ENCODE measurements around the gene TOPAZ1. TPM values are rescaled to one million over a fixed set of nuclear protein-coding genes. Genes with fewer than 3 reads are reported as not detected.
A peak's percentile ranks its signal among the peaks of the same experiment; 100 is the strongest.

TOPAZ1 gene
- total RNA-seq, 1 experiment from 2014 or later = not detected

DNA sequence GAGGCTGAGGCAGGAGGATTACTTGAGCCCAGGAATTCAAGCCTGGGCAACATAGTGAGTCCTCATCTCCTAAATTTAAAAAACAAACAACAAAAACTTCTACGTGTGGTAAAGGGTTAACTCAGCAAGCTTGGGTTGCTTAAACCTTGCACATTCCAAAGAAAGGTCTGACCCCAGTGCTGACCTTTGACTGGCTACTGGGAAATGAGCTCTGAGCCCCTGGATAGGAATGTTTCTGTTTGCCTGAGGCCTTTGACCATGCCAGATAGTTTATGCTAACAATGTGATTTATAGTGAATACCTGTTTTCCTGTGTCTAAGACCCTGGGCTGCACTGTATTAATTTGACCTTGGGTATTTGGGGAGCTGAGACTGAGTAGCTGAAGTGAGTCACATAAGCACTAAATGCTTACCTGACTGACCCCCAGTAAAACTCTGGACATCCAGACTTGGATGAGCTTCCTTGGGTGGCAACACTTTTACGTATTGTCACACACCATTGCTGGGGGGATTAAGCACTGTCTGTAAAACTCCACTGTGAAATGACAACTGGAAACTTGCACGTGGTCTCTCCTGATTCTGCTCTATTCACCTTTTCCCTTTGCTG, 117.6 kb downstream of the TOPAZ1 start:
- Histone ChIP-seq H3K18ac (ENCODE audit: insufficient read length, low read depth, low read length) (no peak overlapping the region), H3K79me2 (ENCODE audit: insufficient read depth, low read length) (no peaks in the 10 kb centered on the region), H3K27me3 (ENCODE audit: insufficient read depth, low read length) (no peaks in the 10 kb centered on the region), H3K9me3 (ENCODE audit: control insufficient read depth, low read depth, low read length) (no peaks in the 10 kb centered on the region), H3K9ac (ENCODE audit: extremely low read depth, insufficient read length, low read length) (no peak overlapping the region), H4K20me1 (ENCODE audit: control insufficient read depth, insufficient read depth, insufficient read length) (no peaks in the 10 kb centered on the region), H2BK15ac (ENCODE audit: low read depth, low read length) (no peak overlapping the region), H2BK5ac (ENCODE audit: insufficient read length, low read length) (no peak overlapping the region), H3K79me1 (ENCODE audit: insufficient read depth, low read depth, low read length, poor library complexity, severe bottlenecking) (peaks cover 2% of the 10 kb centered on the region), H3K14ac (ENCODE audit: insufficient read depth, low read length) (peak overlapping the region; percentile 40; the same call in 1 of the 2 replicates), H3T11ph (ENCODE audit: low read length) (no peak overlapping the region), H2BK20ac (ENCODE audit: low read depth, low read length, poor library complexity, severe bottlenecking) (no peak overlapping the region), H2BK12ac (ENCODE audit: insufficient read length, low read depth, low read length) (no peak overlapping the region), H2AFZ (ENCODE audit: low read length) (no peak overlapping the region), H4K91ac (ENCODE audit: insufficient read length, low read depth, low read length) (no peak overlapping the region), H4K5ac (ENCODE audit: insufficient read length, low read depth, low read length) (no peak overlapping the region), H2BK120ac (ENCODE audit: low read depth, low read length, poor library complexity, severe bottlenecking) (no peak overlapping the region), H3K4me2 (ENCODE audit: insufficient read depth, insufficient read length, low read length) (no peak overlapping the region), H3K27ac (ENCODE audit: insufficient read length, low read depth, low read length) (no peak overlapping the region), H2AK5ac (ENCODE audit: insufficient read length, low read length) (no peak overlapping the region), H4K8ac (replicated peaks; ENCODE audit: insufficient read length, low read depth, low read length) (no peak overlapping the region), H3K4ac (ENCODE audit: low read depth, low read length) (no peak overlapping the region), H3K56ac (ENCODE audit: insufficient read length, low read depth, low read length) (no peak overlapping the region), H3K23me2 (ENCODE audit: insufficient read length, low read depth, low read length, poor library complexity, severe bottlenecking) (no peaks in the 10 kb centered on the region), H3K4me1 (ENCODE audit: insufficient read depth, low read length) (0 out of 2 replicates have a peak, but pooled peaks cover 3% of the 10 kb centered on the region), H3K23ac (ENCODE audit: insufficient read length, low read depth, low read length) (no peak overlapping the region)
- peak overlapping the region in 2 of 3 experiments; percentile 68 to 76; a peak in 4 of 7 replicates for H3K27ac Mint-ChIP-seq
- TF ChIP-seq, protein P1, sequence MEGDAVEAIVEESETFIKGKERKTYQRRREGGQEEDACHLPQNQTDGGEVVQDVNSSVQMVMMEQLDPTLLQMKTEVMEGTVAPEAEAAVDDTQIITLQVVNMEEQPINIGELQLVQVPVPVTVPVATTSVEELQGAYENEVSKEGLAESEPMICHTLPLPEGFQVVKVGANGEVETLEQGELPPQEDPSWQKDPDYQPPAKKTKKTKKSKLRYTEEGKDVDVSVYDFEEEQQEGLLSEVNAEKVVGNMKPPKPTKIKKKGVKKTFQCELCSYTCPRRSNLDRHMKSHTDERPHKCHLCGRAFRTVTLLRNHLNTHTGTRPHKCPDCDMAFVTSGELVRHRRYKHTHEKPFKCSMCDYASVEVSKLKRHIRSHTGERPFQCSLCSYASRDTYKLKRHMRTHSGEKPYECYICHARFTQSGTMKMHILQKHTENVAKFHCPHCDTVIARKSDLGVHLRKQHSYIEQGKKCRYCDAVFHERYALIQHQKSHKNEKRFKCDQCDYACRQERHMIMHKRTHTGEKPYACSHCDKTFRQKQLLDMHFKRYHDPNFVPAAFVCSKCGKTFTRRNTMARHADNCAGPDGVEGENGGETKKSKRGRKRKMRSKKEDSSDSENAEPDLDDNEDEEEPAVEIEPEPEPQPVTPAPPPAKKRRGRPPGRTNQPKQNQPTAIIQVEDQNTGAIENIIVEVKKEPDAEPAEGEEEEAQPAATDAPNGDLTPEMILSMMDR (conservative IDR thresholded peaks at IDR 0.05) = no peak
- peaks cover 22 to 25% of the 10 kb centered on the region in 2 experiments for H3K4me1 Mint-ChIP-seq
- H3K4me3 Mint-ChIP-seq = no peak overlapping the region
- peak; percentile 43 for DNase-seq
- WGBS (ENCODE audit: extremely low coverage, insufficient read length, low lambda C conversion rate) = no CpG with 5 or more reads among the region's 3 CpGs
- H3K36me3 Mint-ChIP-seq (ENCODE audit: insufficient read depth in 1 of 3, low read depth in 3 of 3) = peaks cover 0 to 5% (median 4%) of the 10 kb centered on the region in 3 experiments; a peak in 4 of 7 replicates
- H3K27me3 Mint-ChIP-seq (ENCODE audit: low read depth) = no peaks in the 10 kb centered on the region
- H3K9me3 Mint-ChIP-seq = no peaks in the 10 kb centered on the region
